Thyroid gland (tissue), 4 donors: ENCODE results near the gene STK24.

Experiments used
- POLR2A ChIP-seq, 2 donors: fragments of 450-650 bp; IDR thresholded peaks; one replicate each; pipeline ENCODE4 v1.6.1; 2017; ENCODE audit warnings: antibody characterized with exemption in 2 of 2, mild to moderate bottlenecking in 2 of 2, moderate library complexity in 1 of 2
- TF ChIP-seq, protein P1 (sequence below), 6 experiments: fragments of 200-600 bp in 3 of 6; fragments of 450-650 bp in 3 of 6; sonication (generic) in 3 of 6; IDR thresholded peaks; one replicate each; pipeline ENCODE4 v1.5.1; 2016 to 2019; ENCODE audit warnings: antibody characterized with exemption in 6 of 6, mild to moderate bottlenecking in 2 of 6, inconsistent platforms in 1 of 6, moderate library complexity in 1 of 6

DNA sequence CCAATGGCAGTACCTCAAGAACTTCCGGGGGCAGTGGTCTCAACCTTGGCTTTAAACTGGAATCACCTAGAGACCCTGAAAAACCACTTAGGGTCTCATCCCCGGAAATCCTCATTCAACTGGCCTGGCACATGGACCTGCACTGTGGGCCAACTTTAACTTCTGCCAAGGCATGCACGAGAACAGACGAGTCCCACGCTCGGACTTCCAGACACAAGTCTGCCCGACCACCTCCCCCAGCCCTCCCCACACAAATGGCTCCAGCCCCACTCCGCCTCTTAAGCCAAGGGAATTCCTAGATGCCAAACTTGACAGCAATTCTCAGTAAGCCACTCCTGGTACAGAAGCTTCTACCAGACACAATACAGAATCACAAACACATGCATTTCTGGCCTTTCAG is 114.0 kb downstream of the STK24 start:
- no peak for TF ChIP-seq POLR2A (IDR thresholded peaks at IDR 0.05)
- TF ChIP-seq, protein P1, sequence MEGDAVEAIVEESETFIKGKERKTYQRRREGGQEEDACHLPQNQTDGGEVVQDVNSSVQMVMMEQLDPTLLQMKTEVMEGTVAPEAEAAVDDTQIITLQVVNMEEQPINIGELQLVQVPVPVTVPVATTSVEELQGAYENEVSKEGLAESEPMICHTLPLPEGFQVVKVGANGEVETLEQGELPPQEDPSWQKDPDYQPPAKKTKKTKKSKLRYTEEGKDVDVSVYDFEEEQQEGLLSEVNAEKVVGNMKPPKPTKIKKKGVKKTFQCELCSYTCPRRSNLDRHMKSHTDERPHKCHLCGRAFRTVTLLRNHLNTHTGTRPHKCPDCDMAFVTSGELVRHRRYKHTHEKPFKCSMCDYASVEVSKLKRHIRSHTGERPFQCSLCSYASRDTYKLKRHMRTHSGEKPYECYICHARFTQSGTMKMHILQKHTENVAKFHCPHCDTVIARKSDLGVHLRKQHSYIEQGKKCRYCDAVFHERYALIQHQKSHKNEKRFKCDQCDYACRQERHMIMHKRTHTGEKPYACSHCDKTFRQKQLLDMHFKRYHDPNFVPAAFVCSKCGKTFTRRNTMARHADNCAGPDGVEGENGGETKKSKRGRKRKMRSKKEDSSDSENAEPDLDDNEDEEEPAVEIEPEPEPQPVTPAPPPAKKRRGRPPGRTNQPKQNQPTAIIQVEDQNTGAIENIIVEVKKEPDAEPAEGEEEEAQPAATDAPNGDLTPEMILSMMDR (IDR thresholded peaks at IDR 0.05): no peak
